HG03342 (cell line): Measurements from ENCODE around the gene SNX27.
"Not testable (repeated sequence)": the region's sequence is repeated elsewhere in the genome, so short reads cannot be mapped to it uniquely, and the experiment has no call there.

Experiments used
- ATAC-seq: cut with Tn5 transposase; IDR thresholded peaks from one replicate; pipeline ENCODE4 v1.9.1; 2021; ENCODE audit warnings: mild to moderate bottlenecking, moderate library complexity; ENCODE audit not compliant: unreplicated experiment

Gene SNX27

GRCh38 chr1:151638074-151638775 lies 26.4 kb downstream of the SNX27 start:
- no peak for ATAC-seq

GRCh38 chr1:151638812-151639211 lies 27.0 kb downstream of the SNX27 start:
- ATAC-seq: no peak

GRCh38 chr1:151639466-151639865 lies 27.6 kb downstream of the SNX27 start:
- ATAC-seq: no peak

DNA sequence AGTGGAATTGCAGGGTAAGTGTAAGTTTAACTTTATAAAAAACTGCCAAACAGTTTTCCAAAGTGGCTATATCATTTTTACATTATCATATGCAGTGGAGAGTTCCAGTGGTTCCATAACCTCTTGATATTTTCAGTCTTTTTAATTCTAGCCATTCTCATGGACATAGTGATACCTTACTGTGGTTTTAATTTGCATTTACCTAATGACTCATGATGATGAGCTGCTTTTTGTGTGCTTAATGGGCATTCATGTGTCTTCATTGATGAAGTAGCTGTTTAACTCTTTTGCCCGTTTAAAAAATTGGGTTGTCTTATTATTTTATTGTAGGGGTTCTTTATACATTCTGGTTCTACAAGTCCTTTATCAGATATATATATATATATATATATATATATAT lies 29.4 kb downstream of the SNX27 start:
- ATAC-seq: no peak

GRCh38 chr1:151643085-151643484 lies 31.2 kb downstream of the SNX27 start:
- not testable (repeated sequence) for ATAC-seq

GRCh38 chr1:151644001-151644400 lies 32.2 kb downstream of the SNX27 start:
- no peak for ATAC-seq

- ATAC-seq: no peak
Measured at GRCh38 chr1:151653397-151653796, 41.5 kb downstream of the SNX27 start.

DNA sequence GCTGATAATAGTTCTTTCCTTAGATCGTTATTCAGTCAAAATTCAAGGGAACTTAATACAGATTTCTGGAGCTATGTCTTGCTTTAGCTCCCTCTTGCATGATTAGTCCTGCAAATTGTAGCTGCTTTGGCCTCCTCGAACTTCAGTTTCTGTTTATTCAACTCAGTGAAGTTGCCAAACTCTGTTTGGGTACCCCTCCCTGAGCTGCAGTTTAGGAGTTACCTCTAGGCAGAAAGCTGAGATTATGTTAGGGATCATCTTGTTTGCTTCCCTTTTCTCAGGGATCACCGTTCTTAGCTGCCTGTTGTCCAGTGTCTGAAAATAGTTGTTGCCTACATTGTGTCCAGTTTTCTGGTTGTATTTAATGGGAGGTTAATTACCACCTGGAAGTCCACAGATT lies 43.5 kb downstream of the SNX27 start:
- no peak for ATAC-seq

DNA sequence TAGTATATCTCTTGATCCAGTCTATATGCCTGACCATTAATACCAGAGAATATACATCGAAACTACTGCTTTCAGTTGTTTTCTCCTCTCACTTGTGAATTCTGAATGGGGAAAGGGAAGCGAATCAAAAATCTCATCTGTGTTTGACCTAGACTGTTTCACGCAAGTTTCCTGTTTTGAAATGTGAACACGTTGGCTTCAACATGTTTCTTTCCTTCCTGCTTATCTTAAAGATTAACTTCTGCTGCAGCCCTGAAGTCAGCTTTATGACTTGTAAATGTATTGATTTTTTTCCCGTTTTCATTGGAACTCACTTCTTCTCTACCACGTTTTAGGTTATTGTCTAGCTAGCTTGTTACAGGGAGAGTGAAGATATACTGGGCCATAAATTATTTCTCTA lies 49.9 kb downstream of the SNX27 start:
- no peak for ATAC-seq

DNA sequence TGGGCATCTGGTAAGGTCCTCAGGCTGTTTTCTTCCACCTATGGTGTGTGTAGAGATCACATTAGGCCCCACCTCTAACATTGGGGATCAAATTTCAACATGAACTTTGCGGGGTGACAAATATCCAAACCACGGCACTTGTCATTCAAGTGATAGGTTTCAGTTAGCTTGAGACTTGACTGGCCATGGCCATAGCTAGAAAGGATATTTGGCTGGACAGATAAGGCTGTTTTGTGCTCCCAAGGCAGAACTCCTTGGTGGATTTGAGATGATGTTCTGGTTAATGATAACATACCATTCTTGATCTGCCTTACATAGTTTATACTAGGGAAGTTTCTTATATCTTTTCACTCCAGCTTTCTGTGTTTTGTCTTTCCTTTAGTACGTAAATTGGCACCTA lies 56.2 kb downstream of the SNX27 start:
- no peak for ATAC-seq

DNA sequence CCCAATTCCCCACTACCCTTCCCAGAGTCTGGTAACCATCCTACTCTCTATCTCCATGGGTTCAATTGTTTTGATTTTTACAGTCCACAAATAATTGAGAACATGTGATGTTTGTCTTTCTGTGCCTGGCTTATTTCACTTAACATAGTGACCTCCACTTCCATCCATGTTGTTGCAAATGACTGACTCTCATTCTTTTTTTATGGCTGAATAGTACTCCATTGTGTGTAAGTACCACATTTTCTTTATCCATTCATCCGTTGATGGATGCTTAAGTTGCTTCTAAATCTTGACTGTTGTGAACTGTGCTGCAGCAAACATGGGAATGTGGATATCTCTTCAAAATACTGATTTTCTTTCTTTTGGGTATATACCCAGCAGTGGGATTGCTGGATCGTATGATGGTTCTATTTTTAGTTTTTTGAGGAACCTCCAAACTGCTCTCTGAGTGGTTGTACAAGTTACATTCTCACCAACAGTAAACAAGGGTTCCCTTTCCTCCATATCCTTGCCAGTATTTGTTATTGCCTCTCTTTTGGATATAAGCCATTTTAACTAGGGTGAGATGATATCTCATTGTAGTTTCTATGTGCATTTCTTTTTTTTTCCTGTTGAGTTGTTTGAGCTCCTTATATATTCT lies 58.3 kb downstream of the SNX27 start:
- ATAC-seq: not testable (repeated sequence)

DNA sequence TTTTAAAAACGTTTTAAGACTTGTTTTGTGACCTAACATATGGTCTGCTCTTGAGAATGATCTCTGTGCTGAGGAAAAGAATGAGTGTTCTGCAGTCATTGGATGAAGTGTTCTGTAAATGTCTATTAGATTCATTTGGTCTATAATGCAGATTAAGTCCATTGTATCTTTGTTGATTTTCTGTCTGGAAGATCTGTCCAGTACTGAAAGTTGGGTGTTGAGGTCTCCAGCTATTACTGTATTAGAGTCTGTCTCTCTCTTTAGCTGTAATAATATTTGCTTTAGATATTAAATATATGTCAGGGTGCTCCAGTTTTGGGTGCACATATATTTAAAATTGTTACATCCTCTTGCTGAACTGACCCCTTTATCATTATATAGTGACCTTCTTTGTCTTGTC lies 61.6 kb downstream of the SNX27 start:
- ATAC-seq: no peak

DNA sequence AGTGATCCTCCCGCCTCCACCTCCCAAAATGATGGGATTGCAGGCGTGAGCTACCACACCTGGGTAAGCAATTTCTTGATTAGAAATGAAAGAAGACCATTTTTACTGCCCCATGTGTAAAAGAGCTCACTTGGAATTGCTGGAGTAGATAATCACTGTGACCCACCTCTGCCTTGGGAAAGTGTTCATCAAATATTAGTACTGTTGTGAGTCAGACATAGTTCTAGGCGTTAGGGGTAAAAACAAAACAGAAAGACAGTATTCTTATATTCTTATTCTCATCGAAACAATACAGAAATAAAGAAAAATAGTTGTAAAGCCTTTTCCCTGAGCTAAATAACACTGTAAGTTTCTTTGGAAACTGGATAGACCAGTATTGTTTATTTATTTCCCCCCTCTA lies 68.5 kb downstream of the SNX27 start:
- no peak for ATAC-seq

- ATAC-seq: no peak
Measured at GRCh38 chr1:151680826-151681225, 69.0 kb downstream of the SNX27 start.

DNA sequence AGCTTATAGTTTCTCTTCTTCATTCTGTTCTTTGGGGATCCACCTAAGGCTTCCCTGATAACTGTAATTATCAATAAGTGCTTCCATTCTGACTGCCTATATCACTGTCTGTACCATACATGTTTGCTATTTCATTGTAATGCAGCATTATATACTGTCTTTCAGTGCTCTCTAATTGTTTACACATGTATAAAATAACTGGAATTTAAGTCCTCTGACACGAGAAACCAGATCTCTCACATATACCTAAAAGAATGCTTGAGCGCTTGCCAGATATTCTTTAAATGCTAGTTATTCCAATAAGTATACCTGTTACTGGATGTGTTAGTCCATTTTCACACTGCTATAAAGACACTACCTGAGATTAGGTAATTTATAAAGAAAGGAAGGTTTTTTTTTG lies 70.1 kb downstream of the SNX27 start:
- ATAC-seq: no peak

DNA sequence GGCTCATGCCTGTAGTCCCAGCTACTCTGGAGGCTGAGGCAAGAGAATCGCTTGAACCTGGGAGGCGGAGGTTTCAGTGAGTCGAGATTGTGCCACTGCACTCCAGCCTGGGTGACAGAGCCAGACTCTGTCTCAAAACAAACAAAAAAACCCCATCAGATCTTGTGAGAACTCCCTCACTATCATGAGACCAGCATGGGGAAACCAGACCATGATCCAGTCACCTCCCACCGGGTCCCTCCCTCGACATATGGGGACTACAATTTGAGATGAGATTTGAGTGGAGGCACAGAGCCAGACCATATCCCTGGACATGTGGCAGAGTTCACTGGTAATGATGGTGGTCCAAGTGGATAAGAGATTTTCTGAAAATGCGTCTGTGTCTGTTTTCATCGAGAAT lies 71.1 kb downstream of the SNX27 start:
- not testable (repeated sequence) for ATAC-seq

DNA sequence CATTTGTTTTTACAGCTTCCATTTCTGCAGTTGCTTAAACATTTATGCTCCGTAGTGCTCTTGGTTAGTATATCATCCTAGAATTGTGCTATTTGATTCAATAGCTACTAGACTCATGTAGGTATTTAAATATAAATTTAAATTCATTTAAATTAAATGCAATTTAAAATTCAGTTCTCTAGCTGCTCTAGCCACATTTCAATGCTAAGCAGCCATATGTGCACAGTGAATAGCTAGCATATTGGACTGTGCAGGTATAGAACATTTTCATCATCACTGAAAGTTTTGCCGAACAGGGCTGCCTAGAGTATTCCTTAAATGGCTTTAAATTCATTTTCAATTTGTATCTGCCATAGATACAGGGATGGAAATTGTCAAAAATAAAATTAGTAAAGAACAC lies 72.3 kb downstream of the SNX27 start:
- ATAC-seq: no peak

GRCh38 chr1:151686561-151686960 lies 74.7 kb downstream of the SNX27 start:
- no peak for ATAC-seq

DNA sequence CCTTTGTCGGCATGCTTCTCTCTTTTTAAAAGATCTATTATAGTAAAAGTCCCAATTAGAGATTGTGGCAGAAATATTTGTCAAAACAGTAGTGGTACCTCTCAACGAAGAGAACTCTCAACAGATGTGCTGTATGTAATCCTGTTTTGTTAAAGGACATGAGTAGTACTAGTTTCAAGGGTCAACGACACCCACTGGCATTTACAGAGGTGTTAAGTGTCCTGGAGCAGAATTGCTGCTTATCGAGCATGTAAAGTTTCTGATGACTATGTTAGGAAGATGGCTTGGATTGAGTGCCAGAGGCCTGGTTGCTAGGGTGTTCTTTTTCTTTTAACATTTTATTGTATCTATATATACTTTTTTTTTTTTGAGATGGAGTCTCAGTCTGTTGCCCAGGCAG lies 77.6 kb downstream of the SNX27 start:
- ATAC-seq: no peak

DNA sequence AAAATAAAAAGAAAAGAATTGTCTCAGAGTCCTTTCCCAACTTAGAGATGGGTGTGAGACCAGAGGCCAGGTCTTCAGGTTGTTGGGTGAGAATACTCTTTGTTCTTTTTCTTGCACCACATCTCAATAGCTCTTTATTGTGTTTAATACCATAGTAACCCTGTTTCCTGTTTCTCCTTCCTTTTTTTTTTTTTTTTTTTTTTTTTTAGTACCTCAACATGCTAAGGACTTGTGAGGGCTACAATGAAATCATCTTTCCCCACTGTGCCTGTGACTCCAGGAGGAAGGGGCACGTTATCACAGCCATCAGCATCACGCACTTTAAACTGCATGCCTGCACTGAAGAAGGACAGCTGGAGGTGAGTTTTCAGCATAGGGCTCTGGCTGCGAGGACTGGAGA lies 80.4 kb downstream of the SNX27 start:
- no peak for ATAC-seq

DNA sequence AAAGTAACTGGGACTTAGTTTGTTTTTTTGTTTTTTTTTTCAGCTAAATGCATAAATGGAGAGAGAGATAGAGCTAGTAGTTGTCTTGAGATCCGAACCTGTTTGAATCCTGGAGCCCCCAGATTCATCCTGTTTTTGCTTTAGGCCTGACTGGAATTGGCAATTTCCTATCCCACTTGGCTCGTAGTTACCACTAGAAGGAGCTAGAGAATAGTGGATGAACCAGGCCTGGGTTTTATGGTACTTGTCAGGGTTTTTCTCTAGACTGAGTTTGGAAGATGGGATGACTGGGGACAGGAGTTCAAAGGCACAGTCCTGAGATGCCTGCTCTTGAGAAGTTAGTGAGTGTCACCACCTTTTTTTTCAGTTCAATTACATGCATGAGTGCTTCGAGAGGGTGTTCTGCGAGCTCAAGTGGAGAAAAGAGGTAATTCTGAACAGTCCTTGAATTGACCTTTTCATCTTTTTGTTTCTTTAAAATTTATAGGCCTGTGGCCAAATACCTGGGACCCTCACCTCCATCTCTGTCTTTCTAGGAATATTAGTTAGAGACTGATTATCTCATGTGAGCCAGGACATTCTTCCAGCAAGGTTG lies 81.3 kb downstream of the SNX27 start:
- ATAC-seq: no peak

DNA sequence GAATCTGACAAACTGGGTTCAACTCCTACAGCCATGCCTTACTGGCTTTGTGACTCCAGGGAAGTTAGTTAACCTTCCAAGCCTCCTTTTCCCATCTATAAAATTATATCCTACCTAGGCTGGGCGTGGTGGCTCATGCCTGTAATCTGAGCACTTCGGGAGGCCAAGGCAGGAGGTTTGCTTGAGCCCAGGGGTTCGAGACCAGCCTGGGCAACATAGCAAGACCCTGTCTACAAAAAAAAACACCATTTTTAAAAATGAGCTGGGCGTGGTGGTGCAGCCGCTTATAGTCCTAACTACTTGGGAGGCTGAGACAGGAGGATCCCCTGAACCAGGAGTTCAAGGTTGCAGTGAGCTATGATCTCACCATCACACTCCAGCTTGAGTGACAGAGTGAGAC lies 89.7 kb downstream of the SNX27 start:
- no peak for ATAC-seq
